Natural killer cell (primary cell): ENCODE data around the gene OPA3. TPM values are rescaled to one million over a fixed set of nuclear protein-coding genes. Genes with fewer than 3 reads are reported as not detected.

Source experiments
- ATAC-seq, 3 donors: fragments of 150-1000 bp in 2 of 3; fragments of 200-7000 bp in 1 of 3; cut with Tn5 transposase; 1 replicate in 1 of 3; 2 replicates in 2 of 3; pipeline ENCODE4 v1.10.0; 2021; ENCODE audit warnings: mild to moderate bottlenecking in 2 of 3, moderate library complexity in 2 of 3
- DNase-seq, 2 donors: peaks; one replicate each; pipeline versions ENCODE4 v3.0.0 to v3.0.0-alpha.2; 2013 to 2021; ENCODE audit warnings: mixed read lengths in 1 of 2
- H3K27ac ChIP-seq: one replicate; pipeline ENCODE4 v1.5.1; 2013; ENCODE audit warnings: mild to moderate bottlenecking, low read length
- H3K27me3 ChIP-seq: one replicate; pipeline ENCODE4 v1.6.1; 2013; ENCODE audit warnings: low read length; ENCODE audit not compliant: control insufficient read depth, insufficient read depth
- H3K36me3 ChIP-seq: one replicate; pipeline ENCODE4 v1.6.1; 2013; ENCODE audit warnings: low read length; ENCODE audit not compliant: control insufficient read depth, insufficient read depth
- H3K4me1 ChIP-seq: one replicate; pipeline ENCODE4 v1.6.1; 2013; ENCODE audit warnings: low read length; ENCODE audit not compliant: control insufficient read depth, insufficient read depth
- H3K4me3 ChIP-seq: one replicate; pipeline ENCODE4 v1.5.1; 2013; ENCODE audit warnings: low read length
- H3K9me3 ChIP-seq: one replicate; pipeline ENCODE4 v1.6.1; 2013; ENCODE audit warnings: low read length; ENCODE audit not compliant: control insufficient read depth, insufficient read depth
- H3K27ac Mint-ChIP-seq, 2 donors: one replicate each; pipeline ENCODE4 v1.8.0; 2022; ENCODE audit warnings: mild to moderate bottlenecking in 2 of 2, mixed read lengths in 2 of 2, moderate library complexity in 1 of 2
- H3K27me3 Mint-ChIP-seq, 2 donors: one replicate each; pipeline ENCODE4 v1.8.0; 2022; ENCODE audit warnings: low read depth in 2 of 2, mixed read lengths in 2 of 2
- H3K36me3 Mint-ChIP-seq: one replicate; pipeline ENCODE4 v1.8.0; 2022; ENCODE audit warnings: mixed read lengths
- H3K4me1 Mint-ChIP-seq, 2 donors: one replicate each; pipeline ENCODE4 v1.8.0; 2022; ENCODE audit warnings: mixed read lengths in 2 of 2
- H3K4me3 Mint-ChIP-seq: one replicate; pipeline ENCODE4 v1.8.0; 2022; ENCODE audit warnings: mild to moderate bottlenecking, moderate library complexity, mixed read lengths
- H3K9me3 Mint-ChIP-seq, 2 donors: one replicate each; pipeline ENCODE4 v1.8.0; 2022; ENCODE audit warnings: mixed read lengths in 2 of 2
- WGBS: methylation state at CpG from one replicate; pipeline ENCODE4 v1.1.7; 2013; ENCODE audit warnings: missing lambda C conversion rate; ENCODE audit not compliant: insufficient coverage; 5-methylcytosine and 5-hydroxymethylcytosine counted together
- intact Hi-C: fragments of 100-400 bp; cut with micrococcal nuclease; formaldehyde crosslinking; loops from one replicate; pipeline ENCODE4 v1.14.2; 2022
- total RNA-seq, 4 donors: library from RNA; stranded (reverse); fragments of 120-200 nt in 1 of 4; gene quantifications; one replicate each; pipeline versions ENCODE4 v1.2.3 to v1.2.4, GENCODE V29; 2013 to 2022
- TF ChIP-seq, protein P1 (sequence below): fragments of 200-600 bp; IDR thresholded peaks from one replicate; pipeline ENCODE4 v1.8.0; 2022; ENCODE audit warnings: antibody characterized with exemption

OPA3 gene
- total RNA-seq, 3 donors from 2014 or later (not counting 1 experiment from before 2014, with no cell fraction given) = 8.2 to 10.4 (median 9.0) TPM

GRCh38 chr19:45515807-45516401, 68.7 kb downstream of the OPA3 start:
- TF ChIP-seq, protein P1, sequence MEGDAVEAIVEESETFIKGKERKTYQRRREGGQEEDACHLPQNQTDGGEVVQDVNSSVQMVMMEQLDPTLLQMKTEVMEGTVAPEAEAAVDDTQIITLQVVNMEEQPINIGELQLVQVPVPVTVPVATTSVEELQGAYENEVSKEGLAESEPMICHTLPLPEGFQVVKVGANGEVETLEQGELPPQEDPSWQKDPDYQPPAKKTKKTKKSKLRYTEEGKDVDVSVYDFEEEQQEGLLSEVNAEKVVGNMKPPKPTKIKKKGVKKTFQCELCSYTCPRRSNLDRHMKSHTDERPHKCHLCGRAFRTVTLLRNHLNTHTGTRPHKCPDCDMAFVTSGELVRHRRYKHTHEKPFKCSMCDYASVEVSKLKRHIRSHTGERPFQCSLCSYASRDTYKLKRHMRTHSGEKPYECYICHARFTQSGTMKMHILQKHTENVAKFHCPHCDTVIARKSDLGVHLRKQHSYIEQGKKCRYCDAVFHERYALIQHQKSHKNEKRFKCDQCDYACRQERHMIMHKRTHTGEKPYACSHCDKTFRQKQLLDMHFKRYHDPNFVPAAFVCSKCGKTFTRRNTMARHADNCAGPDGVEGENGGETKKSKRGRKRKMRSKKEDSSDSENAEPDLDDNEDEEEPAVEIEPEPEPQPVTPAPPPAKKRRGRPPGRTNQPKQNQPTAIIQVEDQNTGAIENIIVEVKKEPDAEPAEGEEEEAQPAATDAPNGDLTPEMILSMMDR = no peak
- no peaks in the 10 kb centered on the region for H3K27me3 Mint-ChIP-seq
- peaks cover 32 to 61% of the 10 kb centered on the region in 2 donors for H3K4me1 Mint-ChIP-seq
- H3K9me3 Mint-ChIP-seq = no peaks in the 10 kb centered on the region
- WGBS = 61% methylated on average over 9 of the region's 9 CpGs
- Histone ChIP-seq H3K4me1 (peaks cover 52% of the 10 kb centered on the region), H3K27me3 (no peaks in the 10 kb centered on the region), H3K4me3 (no peak overlapping the region), H3K27ac (peak overlapping the region; percentile 81), H3K36me3 (peaks cover 35% of the 10 kb centered on the region), H3K9me3 (no peaks in the 10 kb centered on the region)
- H3K27ac Mint-ChIP-seq = peak overlapping the region; percentile 81 to 89
- intact Hi-C loops = no loop called here
- H3K4me3 Mint-ChIP-seq = peak overlapping the region; percentile 50
- DNase-seq (no peak), ATAC-seq (no peak)
- H3K36me3 Mint-ChIP-seq = no peaks in the 10 kb centered on the region

DNA sequence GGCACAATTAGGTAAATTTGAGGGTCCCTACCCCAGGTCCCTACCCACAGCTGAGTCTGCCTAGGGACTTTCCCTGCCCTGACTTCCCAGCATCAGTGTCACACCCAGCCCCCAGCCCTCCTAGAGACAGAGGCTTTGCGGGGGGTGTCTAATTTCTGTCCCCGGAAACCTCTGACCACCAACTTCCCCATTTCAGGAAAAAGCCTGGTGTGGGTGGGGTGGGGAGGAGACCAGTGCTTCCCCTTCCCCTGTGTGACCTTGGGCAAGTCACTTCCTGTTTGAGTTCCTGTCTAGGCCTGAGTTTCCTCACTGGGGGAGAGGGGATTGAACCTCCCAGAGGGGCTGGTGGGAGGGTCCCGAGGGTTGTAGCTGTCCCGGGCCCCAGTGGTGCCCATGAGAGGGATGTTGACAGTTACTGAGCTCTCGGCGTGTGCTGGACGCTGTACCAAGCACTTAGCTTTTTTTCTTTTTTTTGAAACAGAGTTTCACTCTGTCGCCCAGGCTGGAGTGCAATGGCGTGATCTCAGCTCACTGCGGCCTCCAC, 69.4 kb downstream of the OPA3 start:
- H3K27ac ChIP-seq = peak overlapping the region; percentile 81
- H3K4me3 Mint-ChIP-seq = peak overlapping the region; percentile 50
- intact Hi-C loops = no loop called here
- no peaks in the 10 kb centered on the region for H3K9me3 Mint-ChIP-seq
- DNase-seq = peak in 1 of 2 donors; percentile 66
- no peaks in the 10 kb centered on the region for H3K9me3 ChIP-seq
- peaks cover 59% of the 10 kb centered on the region for H3K4me1 ChIP-seq
- peak; percentile 68 to 78 (median 72) for ATAC-seq
- no peaks in the 10 kb centered on the region for H3K27me3 ChIP-seq
- peaks cover 40 to 68% of the 10 kb centered on the region in 2 donors for H3K4me1 Mint-ChIP-seq
- WGBS = 20% methylated on average over 8 of the region's 10 CpGs
- no peaks in the 10 kb centered on the region for H3K36me3 Mint-ChIP-seq
- TF ChIP-seq, protein P1 = no peak
- H3K36me3 ChIP-seq = peaks cover 30% of the 10 kb centered on the region
- H3K4me3 ChIP-seq = no peak overlapping the region
- no peaks in the 10 kb centered on the region for H3K27me3 Mint-ChIP-seq
- peak overlapping the region; percentile 81 to 89 for H3K27ac Mint-ChIP-seq

- TF ChIP-seq, protein P1 = no peak
- Histone ChIP-seq H3K36me3 (peaks cover 25% of the 10 kb centered on the region), H3K27ac (peak overlapping the region; percentile 81), H3K9me3 (no peaks in the 10 kb centered on the region), H3K27me3 (no peaks in the 10 kb centered on the region), H3K4me1 (peaks cover 65% of the 10 kb centered on the region), H3K4me3 (no peak overlapping the region)
- H3K9me3 Mint-ChIP-seq = no peaks in the 10 kb centered on the region
- H3K4me3 Mint-ChIP-seq = peak overlapping the region; percentile 63
- no peaks in the 10 kb centered on the region for H3K27me3 Mint-ChIP-seq
- peak overlapping the region; percentile 81 to 89 for H3K27ac Mint-ChIP-seq
- H3K36me3 Mint-ChIP-seq = no peaks in the 10 kb centered on the region
- intact Hi-C loops = no loop called here
- DNase-seq (no peak), ATAC-seq (peak in 1 of 3 donors; percentile 16)
- peaks cover 46 to 75% of the 10 kb centered on the region in 2 donors for H3K4me1 Mint-ChIP-seq
- 64% methylated on average over 12 of the region's 13 CpGs for WGBS
Measured at GRCh38 chr19:45514376-45515051, 70.1 kb downstream of the OPA3 start.
